Occipital lobe (tissue), 2 donors: ENCODE data around the gene FRMD4B. TPM values are rescaled to one million over a fixed set of nuclear protein-coding genes. Genes with fewer than 3 reads are reported as not detected.

Source experiments
- DNase-seq: peaks from one replicate; lab custom pipeline; 2025; lab: John Stamatoyannopoulos, UW
- total RNA-seq: library from RNA; depleted of rRNA; stranded (reverse); fragments of >200 nt; gene quantifications from one replicate; pipeline ENCODE4 v1.2.3, GENCODE V29; 2014

Gene FRMD4B
- total RNA-seq: 54.6 TPM

DNA sequence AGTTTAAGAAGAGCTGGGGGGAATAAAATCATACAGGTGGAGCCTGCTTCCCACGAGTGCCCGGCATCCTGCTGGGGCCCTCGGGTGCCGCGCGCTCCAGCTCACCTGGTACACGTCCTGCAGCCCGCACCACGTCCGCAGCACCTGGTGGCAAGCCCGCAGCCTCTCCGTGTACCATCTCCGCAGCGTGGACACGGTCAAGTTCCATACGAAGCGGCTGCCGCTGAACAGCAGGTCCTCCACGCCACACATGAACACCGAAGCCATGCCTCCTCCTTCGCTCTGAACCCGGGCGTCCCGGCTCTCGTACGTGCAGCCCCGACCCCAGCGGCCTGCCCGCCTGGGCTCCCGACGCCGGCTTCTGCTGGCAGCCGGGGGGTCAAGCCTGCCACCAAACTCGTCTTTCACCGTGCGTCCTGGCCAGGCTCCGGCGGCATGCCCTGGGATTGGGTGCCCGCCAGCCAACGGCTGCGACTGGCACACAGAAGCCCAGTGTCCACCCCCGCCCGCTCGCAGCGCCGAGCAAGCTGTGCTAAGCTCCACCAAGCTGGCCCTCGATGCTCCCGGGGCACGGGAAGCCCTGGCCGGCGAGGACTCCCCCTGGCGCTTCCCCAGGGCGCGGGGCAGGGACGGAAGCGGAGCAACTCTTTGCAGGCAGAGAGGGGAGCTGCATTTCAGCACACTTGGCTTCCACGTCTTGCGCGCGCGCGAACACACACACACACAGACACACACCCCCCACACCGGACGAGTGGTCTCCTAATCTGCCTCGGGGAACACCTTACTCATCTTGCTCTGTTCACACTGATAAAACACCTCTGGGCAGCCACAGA, at the start of gene FRMD4B:
FRMD4B (minus strand) TSS at position 366 of the 833 bp plus-strand sequence; CDS start at position 267, 99 bp downstream.
- peak; percentile 84 for DNase-seq

DNA sequence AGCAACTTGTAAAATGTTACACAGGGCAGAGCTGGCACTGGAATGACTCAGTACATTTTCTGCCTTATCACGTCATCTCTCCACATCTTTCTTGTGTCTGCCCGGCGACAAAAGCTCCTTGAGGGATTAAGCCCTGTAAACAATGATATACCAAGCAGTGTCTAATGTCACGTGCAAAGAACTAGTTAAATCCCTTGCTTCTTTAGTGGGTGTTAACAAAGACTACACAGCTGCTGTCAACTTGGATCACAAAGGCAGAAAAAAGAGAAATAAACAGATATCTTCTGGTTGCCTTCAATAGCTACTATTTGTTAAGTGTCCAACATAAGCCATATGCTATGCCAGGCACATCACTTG, 48.1 kb upstream of the FRMD4B start:
- DNase-seq: no peak

DNA sequence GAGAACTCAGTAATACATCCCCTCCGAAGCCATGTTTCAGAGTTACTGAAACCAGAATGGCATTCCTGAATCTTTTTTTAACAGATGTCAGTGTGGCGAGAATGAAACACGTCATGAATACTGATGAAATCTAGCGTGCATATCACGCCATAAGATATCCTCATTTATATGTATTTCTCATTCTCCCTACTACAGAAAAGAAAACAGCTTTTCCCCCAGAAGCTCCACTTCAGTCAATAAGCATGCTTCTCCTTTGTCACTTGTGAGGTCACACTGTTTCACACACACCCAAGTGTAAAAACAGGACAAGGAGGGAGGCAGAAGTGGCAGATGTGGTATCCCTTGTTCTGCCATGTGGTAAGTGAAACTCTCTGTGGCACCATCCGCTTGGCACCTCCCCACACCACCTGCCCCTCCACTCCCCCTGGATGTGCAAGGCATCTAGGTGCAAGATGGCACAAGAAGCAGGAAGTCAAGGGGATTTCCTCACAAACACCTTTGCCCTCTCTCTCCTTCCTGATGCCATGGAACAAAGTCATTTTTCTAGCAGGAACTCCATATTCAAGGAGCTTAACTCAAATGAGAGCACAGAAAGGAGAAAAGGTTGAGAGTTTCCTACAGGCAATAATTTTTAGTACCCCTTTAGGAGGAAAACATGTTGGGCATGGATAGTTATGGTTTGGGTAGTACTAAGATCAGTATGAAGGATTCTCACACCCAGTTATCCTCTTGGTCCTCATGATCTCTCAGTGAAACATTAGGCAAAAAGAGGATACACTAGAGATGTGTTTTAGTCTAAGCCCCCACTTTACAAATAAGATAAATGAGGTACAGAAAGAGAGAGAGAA, 47.5 kb upstream of the FRMD4B start:
- DNase-seq: no peak

DNA sequence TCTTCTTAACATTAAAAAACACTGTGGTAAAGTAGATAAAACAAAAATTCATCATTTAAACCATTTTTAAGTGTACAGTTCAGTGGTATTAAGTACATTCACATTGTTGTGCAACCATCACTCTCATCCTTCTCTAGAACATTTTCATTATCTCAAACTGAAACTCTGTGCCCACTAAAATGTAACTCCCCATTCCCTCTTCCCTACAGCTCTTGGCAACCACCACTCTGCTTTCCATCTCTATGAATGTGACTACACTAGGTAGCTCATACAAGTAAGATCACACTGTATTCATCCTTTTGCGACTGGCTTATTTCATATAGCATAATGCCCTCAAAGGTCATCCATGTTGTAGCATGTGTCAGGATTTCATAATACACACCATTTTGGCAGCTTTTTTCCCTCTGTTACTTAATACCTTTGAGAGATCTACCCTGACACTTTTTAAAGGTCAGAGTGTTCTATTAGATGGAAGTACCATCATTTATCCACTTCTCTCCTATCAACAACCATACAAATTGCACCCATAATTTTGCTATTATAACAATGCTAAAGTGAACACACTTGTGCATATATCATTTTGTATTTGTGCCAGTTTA, 42.9 kb upstream of the FRMD4B start:
- DNase-seq: no peak

DNA sequence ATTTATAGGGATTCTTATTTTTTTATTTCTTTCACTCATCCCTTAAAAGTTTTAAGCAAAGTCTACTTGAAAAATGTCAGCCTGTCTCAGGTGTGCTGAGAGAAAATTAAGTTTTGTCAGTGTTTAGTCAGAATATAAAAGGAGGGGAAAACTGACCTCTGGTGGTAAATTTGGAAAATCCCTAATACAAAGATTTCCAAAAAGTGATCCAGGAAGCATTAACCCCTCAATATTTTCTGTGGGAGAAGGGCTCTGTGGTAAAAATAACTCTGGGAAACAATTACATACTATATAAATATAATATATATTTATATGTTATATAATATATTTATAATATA, 41.0 kb upstream of the FRMD4B start:
- DNase-seq: no peak

GRCh38 chr3:69426291-69426966, 40.5 kb upstream of the FRMD4B start:
- no peak for DNase-seq

DNA sequence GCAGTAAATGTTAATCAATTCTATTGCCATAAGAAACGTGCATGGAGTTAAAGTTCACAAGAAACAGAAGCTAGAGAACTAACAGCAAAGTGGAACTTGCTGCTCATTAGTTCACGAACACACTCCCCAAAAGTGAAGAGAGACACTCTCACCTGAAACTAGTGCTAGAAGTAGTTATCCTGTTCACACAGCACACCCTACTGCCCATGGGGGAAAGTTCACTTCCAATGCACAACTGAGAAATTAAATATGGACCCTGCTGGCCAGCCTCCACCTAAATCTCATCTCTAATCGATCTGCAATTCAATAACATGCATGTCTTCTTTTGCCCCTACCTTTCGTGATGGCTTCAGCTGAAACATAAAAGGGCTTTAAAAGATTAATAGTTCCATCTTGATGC, 39.4 kb upstream of the FRMD4B start:
- DNase-seq: no peak

- no peak for DNase-seq
Observed at GRCh38 chr3:69423463-69424155, 37.7 kb upstream of the FRMD4B start.

- no peak for DNase-seq
Observed at GRCh38 chr3:69422751-69423150, 36.9 kb upstream of the FRMD4B start.

GRCh38 chr3:69420781-69421520, 35.1 kb upstream of the FRMD4B start:
- no peak for DNase-seq

DNA sequence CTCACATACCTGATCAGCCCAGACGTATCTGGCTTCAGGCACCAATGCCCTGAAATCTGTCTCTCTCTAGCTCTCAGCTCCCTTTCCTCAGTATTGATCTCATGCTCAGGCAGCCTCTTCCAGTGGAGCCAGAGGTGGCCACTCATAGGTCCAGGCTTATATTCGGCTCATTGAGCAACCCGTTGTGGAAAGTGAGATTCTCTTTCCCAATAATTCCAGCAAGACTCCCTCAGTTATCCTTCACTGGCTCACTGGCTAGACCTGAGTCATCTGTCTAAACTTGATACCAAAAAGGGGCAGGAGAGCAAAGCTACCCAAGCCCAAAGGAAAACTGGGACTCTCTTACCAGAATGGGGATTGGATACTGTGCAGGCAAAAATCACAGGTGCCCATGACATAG, 33.4 kb upstream of the FRMD4B start:
- DNase-seq: no peak

- no peak for DNase-seq
Observed at GRCh38 chr3:69417541-69418078, 31.7 kb upstream of the FRMD4B start.

DNA sequence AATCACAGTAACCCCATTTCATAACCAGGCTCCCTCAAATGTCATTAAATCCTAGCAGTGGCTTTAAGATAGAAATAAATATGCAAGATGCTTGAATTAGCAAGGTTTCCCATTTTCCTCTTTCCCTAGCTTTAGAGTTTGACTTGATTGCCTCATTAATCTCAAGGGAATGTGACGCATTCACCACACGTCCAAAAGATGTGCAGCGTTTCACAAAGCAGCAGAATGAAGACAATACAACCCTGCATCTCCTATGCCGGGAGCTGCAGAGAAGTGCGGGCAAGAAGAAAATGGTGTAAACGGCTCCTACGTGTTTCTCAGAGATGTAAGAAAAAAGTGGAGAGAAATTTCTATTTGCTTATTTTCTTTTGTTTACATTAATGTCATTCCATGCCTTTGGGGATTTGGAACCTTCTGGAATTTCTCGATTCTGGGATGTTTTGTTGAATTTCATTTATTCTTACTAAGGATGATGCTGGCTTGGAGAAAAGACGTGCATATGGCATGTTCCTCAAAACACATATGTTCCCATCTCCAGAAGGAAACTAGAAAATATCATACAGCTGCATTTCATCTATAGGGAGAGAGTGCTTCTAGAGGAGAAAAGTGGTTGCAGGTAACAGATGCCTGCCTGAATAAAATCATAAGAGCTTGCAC, 27.8 kb upstream of the FRMD4B start:
- no peak for DNase-seq

- no peak for DNase-seq
Observed at GRCh38 chr3:69411346-69411745, 25.5 kb upstream of the FRMD4B start.

DNA sequence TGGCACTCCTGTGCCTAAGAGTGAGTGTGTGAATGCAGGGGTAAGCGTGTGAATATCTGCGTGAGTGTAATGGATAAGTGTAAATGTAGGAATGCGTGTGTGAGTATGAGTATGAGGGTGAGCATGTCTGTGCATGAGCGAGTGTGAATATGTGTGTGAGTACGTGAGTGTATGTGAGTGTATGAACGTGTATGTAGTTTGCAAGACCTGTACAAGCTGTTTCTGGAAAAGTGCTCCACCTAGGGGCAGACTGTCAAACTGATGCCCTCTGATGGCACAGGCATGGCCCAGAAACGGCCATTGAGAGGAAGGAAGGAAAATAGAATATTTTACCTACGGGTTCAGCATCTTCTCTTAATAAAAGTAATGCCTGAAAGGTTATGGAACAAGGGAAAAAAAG, 24.4 kb upstream of the FRMD4B start:
- peak; percentile 11 for DNase-seq

DNA sequence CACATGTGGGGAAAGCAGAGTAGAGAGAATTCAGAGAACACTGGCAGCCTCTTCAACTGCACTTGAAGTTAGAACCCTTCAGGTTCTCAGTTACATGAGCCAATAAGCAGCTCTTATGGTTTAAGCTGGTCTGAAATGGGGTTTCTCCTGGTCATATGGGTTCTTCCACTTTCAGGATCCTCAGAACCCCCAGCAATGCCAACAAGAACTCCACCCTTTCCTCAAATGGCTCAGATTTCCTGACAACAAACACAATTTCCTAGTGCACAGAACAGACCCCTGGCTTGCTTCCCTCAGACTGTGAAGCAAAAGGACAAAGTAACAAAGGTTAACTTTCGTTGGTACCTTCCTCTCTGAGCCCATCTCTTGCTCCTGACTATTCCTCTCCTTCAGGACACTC, 23.9 kb upstream of the FRMD4B start:
- no peak for DNase-seq

- DNase-seq: no peak
Observed at GRCh38 chr3:69409011-69409410, 23.1 kb upstream of the FRMD4B start.

- DNase-seq: no peak
Observed at GRCh38 chr3:69408542-69408941, 22.7 kb upstream of the FRMD4B start.

DNA sequence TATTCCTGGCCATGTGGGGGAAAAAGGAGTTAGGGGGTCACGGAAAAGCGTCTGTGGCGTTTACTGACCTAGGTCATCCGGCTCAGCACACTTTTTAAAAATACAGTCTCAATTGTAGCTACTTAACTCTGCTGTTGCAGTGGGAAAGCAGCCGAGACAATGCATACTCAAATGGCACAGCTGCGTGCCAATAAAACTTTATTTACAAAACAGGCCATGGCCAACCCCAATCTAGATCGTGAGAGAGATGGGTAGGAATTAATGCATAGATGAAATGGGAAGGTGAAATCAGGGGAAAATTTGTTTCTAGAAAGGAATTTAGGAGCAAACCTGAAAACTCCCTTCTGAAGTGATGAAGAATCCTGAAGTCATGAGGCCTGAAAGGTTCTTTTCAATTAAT, 22.0 kb upstream of the FRMD4B start:
- DNase-seq: no peak

DNA sequence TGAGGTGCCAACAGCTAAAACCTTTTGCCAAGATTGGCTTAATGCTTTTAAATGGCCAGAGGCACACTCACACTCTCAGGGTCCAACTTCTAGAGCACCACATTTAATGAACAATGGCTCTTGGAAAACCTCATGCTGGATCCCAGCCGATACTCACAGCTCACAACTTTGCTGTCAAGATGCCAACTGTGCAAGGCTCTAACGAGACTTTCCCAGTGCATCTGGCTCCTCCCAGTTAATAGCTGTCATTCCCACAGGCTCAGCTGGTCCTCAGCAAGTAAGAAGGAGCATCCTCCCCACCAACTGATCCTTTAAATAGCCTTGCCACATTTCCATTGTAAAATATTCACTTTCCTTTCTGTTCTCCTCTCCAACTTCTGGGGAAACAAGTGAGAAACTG, 20.3 kb upstream of the FRMD4B start:
- no peak for DNase-seq
